Kidney epithelial cell (primary cell): Measurements from ENCODE around the gene RBM25. TPM values are rescaled to one million over a fixed set of nuclear protein-coding genes. Genes with fewer than 3 reads are reported as not detected.
"Not testable (repeated sequence)": the region's sequence is repeated elsewhere in the genome, so short reads cannot be mapped to it uniquely, and the experiment has no call there.

Source experiments
- DNase-seq: peaks from one replicate; pipeline ENCODE4 v3.0.0-alpha.2; 2010; ENCODE audit warnings: low read depth
- H3K27me3 ChIP-seq: 2 replicates; pipeline ENCODE4 v1.6.0; 2011; ENCODE audit warnings: low read length; ENCODE audit not compliant: control insufficient read depth, insufficient read depth
- H3K36me3 ChIP-seq: 2 replicates; pipeline ENCODE4 v1.5.1; 2011; ENCODE audit warnings: low read length; ENCODE audit not compliant: control insufficient read depth, insufficient read depth
- H3K4me3 ChIP-seq: 2 replicates; pipeline ENCODE4 v1.5.1; 2011; ENCODE audit warnings: low read depth, mild to moderate bottlenecking, control low read depth, low read length
- CTCF ChIP-seq: IDR thresholded peaks from 2 replicates; pipeline ENCODE4 v1.5.1; 2011; ENCODE audit warnings: mild to moderate bottlenecking, moderate library complexity, low read length, control low read depth, inconsistent platforms; ENCODE audit not compliant: insufficient read depth, poor library complexity, severe bottlenecking
- total RNA-seq: library from RNA; depleted of rRNA; stranded (reverse); fragments of >200 nt; gene quantifications from 2 replicates; pipeline ENCODE4 v1.2.3, GENCODE V29; 2015

The RBM25 gene
- total RNA-seq, 1 donor from 2014 or later: 30.8 TPM

- no peak for DNase-seq
- no peak for TF ChIP-seq CTCF
- no peaks in the 10 kb centered on the region for H3K27me3 ChIP-seq
- H3K36me3 ChIP-seq: peaks cover 1% of the 10 kb centered on the region
- no peak overlapping the region for H3K4me3 ChIP-seq
These were observed 109.4 kb downstream of the RBM25 start for GRCh38 chr14:73167727-73168126.

GRCh38 chr14:73168274-73168673 is 109.9 kb downstream of the RBM25 start:
- TF ChIP-seq CTCF: no peak
- no peaks in the 10 kb centered on the region for H3K27me3 ChIP-seq
- peaks cover 1% of the 10 kb centered on the region for H3K36me3 ChIP-seq
- no peak overlapping the region for H3K4me3 ChIP-seq
- no peak for DNase-seq

- no peak for TF ChIP-seq CTCF
These were observed 110.4 kb downstream of the RBM25 start for GRCh38 chr14:73168691-73169090.

GRCh38 chr14:73169855-73170254 is 111.5 kb downstream of the RBM25 start:
- not testable (repeated sequence) for H3K36me3 ChIP-seq, H3K27me3 ChIP-seq, DNase-seq, H3K4me3 ChIP-seq

More at GRCh38 chr14:73168691-73169090, 110.4 kb downstream of the RBM25 start:
- Histone ChIP-seq H3K27me3 (no peaks in the 10 kb centered on the region), H3K36me3 (peaks cover 1% of the 10 kb centered on the region), H3K4me3 (no peak overlapping the region)
- DNase-seq: no peak

GRCh38 chr14:73170686-73171085 is 112.4 kb downstream of the RBM25 start:
- H3K27me3 ChIP-seq: no peaks in the 10 kb centered on the region
- no peak overlapping the region for H3K4me3 ChIP-seq
- H3K36me3 ChIP-seq: peaks cover 1% of the 10 kb centered on the region
- DNase-seq: no peak
- TF ChIP-seq CTCF: no peak

- H3K4me3 ChIP-seq: no peak overlapping the region
- DNase-seq: no peak
- H3K27me3 ChIP-seq: no peaks in the 10 kb centered on the region
- H3K36me3 ChIP-seq: peaks cover 1% of the 10 kb centered on the region
- no peak for TF ChIP-seq CTCF
These were observed 114.2 kb downstream of the RBM25 start for GRCh38 chr14:73172500-73172899.
